Endothelial cell of umbilical vein (primary cell): ENCODE measurements around the gene JCAD. TPM values are rescaled to one million over a fixed set of nuclear protein-coding genes. Genes with fewer than 3 reads are reported as not detected.

Experiments
- BruUV-seq: library from RNA; stranded (reverse); fragments of 400-500 nt; replicated peaks from 2 replicates; lab custom pipeline; 2021; lab: Mats Ljungman, UMichigan
- CTCF ChIA-PET: fragments of 300-600, 350-600 bp; sonication (Branson Sonifier 250); formaldehyde crosslinking; loops from one replicate; lab custom pipeline; 2021; ENCODE audit warnings: antibody characterized with exemption, inconsistent platforms; lab: Charles Lee
- POLR2A ChIA-PET: fragments of 300-600, 350-600 bp; sonication (Branson Sonifier 250); formaldehyde crosslinking; loops from one replicate; lab custom pipeline; 2021; ENCODE audit warnings: antibody characterized with exemption, inconsistent platforms; lab: Charles Lee
- DNase-seq: peaks from one replicate; pipeline ENCODE4 v3.0.0-alpha.2; 2011; ENCODE audit warnings: low read depth, low spot score
- FAIRE-seq: peaks from 2 replicates; lab custom pipeline; 2011; peaks lifted over from hg19 to GRCh38; lab: Jason Lieb, UNC
- H2AFZ ChIP-seq: 2 replicates; pipeline ENCODE4 v1.6.0; 2012; ENCODE audit warnings: low read depth, low read length, control low read depth, inconsistent platforms
- H3K27ac ChIP-seq: 2 replicates; pipeline ENCODE4 v1.5.1; 2011; ENCODE audit warnings: low read depth, mild to moderate bottlenecking, control low read depth, low read length, moderate library complexity; ENCODE audit not compliant: insufficient read depth
- H3K27me3 ChIP-seq, 2 experiments: 2 replicates each; pipeline versions ENCODE4 v1.6.0 to v1.6.1; 2011; ENCODE audit warnings: low read length in 2 of 2, mixed read lengths in 1 of 2; ENCODE audit not compliant: control insufficient read depth in 2 of 2, insufficient read depth in 2 of 2
- H3K36me3 ChIP-seq, 2 experiments: 2 replicates in 1 of 2; 3 replicates in 1 of 2; pipeline ENCODE4 v1.5.1; 2011; ENCODE audit warnings: low read length in 2 of 2, mild to moderate bottlenecking in 1 of 2, moderate library complexity in 1 of 2; ENCODE audit not compliant: control insufficient read depth in 2 of 2, insufficient read depth in 2 of 2; ENCODE audit errors: extremely low read depth in 1 of 2
- H3K4me1 ChIP-seq: 3 replicates; pipeline ENCODE4 v1.5.1; 2011; ENCODE audit warnings: mild to moderate bottlenecking, low read length; ENCODE audit not compliant: control insufficient read depth, insufficient read depth; ENCODE audit errors: extremely low read depth
- H3K4me2 ChIP-seq: 2 replicates; pipeline ENCODE4 v1.6.1; 2011; ENCODE audit warnings: low read length, control low read depth, mixed read lengths; ENCODE audit not compliant: insufficient read depth
- H3K4me3 ChIP-seq, 3 experiments: fragments of 200-600 bp in 1 of 3; sonication (generic), shearing (Covaris generic) in 1 of 3; replicated peaks in 1 of 3; 2 replicates each; pipeline ENCODE4 v1.5.1; 2011 to 2016; ENCODE audit warnings: control low read depth in 3 of 3, low read length in 3 of 3, mild to moderate bottlenecking in 2 of 3, inconsistent platforms in 1 of 3, low read depth in 1 of 3, moderate library complexity in 1 of 3; ENCODE audit not compliant: insufficient read depth in 1 of 3
- H3K79me2 ChIP-seq: 2 replicates; pipeline ENCODE4 v1.6.0; 2012; ENCODE audit warnings: low read length, inconsistent platforms; ENCODE audit not compliant: control insufficient read depth, insufficient read depth
- H3K9ac ChIP-seq: replicated peaks from 2 replicates; pipeline ENCODE3; 2011; ENCODE audit warnings: low read length, control low read depth; ENCODE audit not compliant: insufficient read depth; ENCODE audit errors: extremely low read depth
- H3K9me1 ChIP-seq: replicated peaks from 3 replicates; pipeline ENCODE4 v1.6.0; 2011; ENCODE audit warnings: mild to moderate bottlenecking, low read length; ENCODE audit not compliant: control insufficient read depth, insufficient read depth; ENCODE audit errors: extremely low read depth
- H3K9me3 ChIP-seq: replicated peaks from 2 replicates; pipeline ENCODE4 v1.5.1; 2012; ENCODE audit warnings: low read length, inconsistent platforms; ENCODE audit not compliant: control insufficient read depth, insufficient read depth
- H4K20me1 ChIP-seq: replicated peaks from 2 replicates; pipeline ENCODE3; 2011; ENCODE audit warnings: mild to moderate bottlenecking, low read length; ENCODE audit not compliant: control insufficient read depth, insufficient read depth; ENCODE audit errors: extremely low read depth
- CTCF ChIP-seq, 2 donors: IDR thresholded peaks; 1 replicate in 1 of 2; 2 replicates in 1 of 2; pipeline ENCODE4 v1.5.1; 2011; ENCODE audit warnings: low read length in 2 of 2, mild to moderate bottlenecking in 2 of 2, moderate library complexity in 2 of 2, control low read depth in 1 of 2, inconsistent platforms in 1 of 2, low read depth in 1 of 2; ENCODE audit not compliant: insufficient read depth in 1 of 2; ENCODE audit errors: extremely low read depth in 1 of 2
- EZH2 ChIP-seq: IDR thresholded peaks from 2 replicates; pipeline ENCODE4 v1.6.1; 2012; ENCODE audit warnings: borderline replicate concordance, low read depth, mild to moderate bottlenecking, moderate library complexity, low read length, inconsistent platforms; ENCODE audit not compliant: severe bottlenecking
- FOS ChIP-seq: IDR thresholded peaks from 2 replicates; pipeline ENCODE4 v1.6.1; 2011; ENCODE audit warnings: mild to moderate bottlenecking, low read length, moderate library complexity, borderline replicate concordance; ENCODE audit not compliant: insufficient read depth
- GATA2 ChIP-seq: IDR thresholded peaks from 2 replicates; pipeline ENCODE4 v1.7.0; 2011; ENCODE audit warnings: low read depth, mild to moderate bottlenecking, moderate library complexity, mixed read lengths, low read length; ENCODE audit not compliant: insufficient read length, insufficient read depth
- JUN ChIP-seq: IDR thresholded peaks from 2 replicates; pipeline ENCODE4 v1.6.1; 2011; ENCODE audit warnings: borderline replicate concordance, low read depth; ENCODE audit not compliant: insufficient read length, insufficient read depth
- MYC ChIP-seq: IDR thresholded peaks from one replicate; pipeline ENCODE4 v1.6.1; 2011; ENCODE audit warnings: mild to moderate bottlenecking, low read depth, low read length
- POLR2A ChIP-seq: IDR thresholded peaks from 2 replicates; pipeline ENCODE4 v1.6.1; 2012; ENCODE audit warnings: low read depth, mild to moderate bottlenecking, control low read depth, low read length
- POLR2AphosphoS5 ChIP-seq: IDR thresholded peaks from 2 replicates; pipeline ENCODE4 v1.6.1; 2012; ENCODE audit warnings: low read depth, mild to moderate bottlenecking, control low read depth, low read length, moderate library complexity; ENCODE audit not compliant: insufficient read depth
- dilution Hi-C: fragments of 300-500 bp; cut with MboI; formaldehyde crosslinking; loops from one replicate; pipeline ENCODE4 v1.15.0; 2019; ENCODE audit warnings: low sequenced_read_pairs; ENCODE audit not compliant: extremely low pct_ligation_motif_present
- intact Hi-C: fragments of 100-400 bp; cut with micrococcal nuclease; formaldehyde crosslinking; loops from one replicate; pipeline ENCODE4 v1.10.0; 2022
- polyA plus RNA-seq, 4 experiments: library from polyadenylated mRNA; depleted of rRNA in 3 of 4; stranded (reverse) in 3 of 4; unstranded in 1 of 4; fragments of >200 nt; gene quantifications; 2 replicates each; pipeline versions ENCODE4 v1.2.1 to v1.2.3, GENCODE V29; 2011 to 2012; ENCODE audit warnings: missing spikeins in 1 of 4
- total RNA-seq: library from RNA; stranded (reverse); gene quantifications from 2 replicates; pipeline ENCODE4 v1.2.3, GENCODE V29; 2021
- TF ChIP-seq, protein P1 (sequence below): IDR thresholded peaks from 2 replicates; pipeline ENCODE4 v1.6.1; 2011; ENCODE audit not compliant: insufficient read depth, insufficient read length

The JCAD gene
- total and polyA plus RNA-seq, 2 donors (not counting 3 experiments of a cell fraction or from before 2014, with no cell fraction given), result 17.5 to 76.3 TPM

DNA sequence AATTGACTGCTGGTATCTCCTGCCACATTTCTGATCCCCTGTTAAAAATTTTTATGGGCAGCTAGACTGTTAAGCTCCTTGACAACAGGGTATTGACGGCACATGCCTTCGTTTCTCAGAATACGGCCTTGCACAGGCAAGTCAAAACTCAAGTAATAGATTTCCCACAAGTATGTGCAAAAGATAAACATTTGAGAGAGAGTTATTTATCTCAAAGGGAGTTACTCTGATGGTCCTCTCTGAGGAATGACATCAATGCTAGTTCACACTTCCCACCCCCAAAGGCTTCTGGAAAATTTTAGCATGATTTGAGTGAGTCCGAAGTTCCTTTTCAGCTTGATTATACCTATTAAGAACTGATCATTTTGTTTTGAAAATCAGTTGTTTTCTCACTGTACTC lies 71.9 kb downstream of the JCAD start:
- intact Hi-C loops, result no loop called here
- Histone ChIP-seq H3K27me3 (peaks cover 0 to 14% of the 10 kb centered on the region in 2 experiments), H3K4me3 (no peak overlapping the region), H4K20me1 (no peaks in the 10 kb centered on the region), H3K4me1 (no peaks in the 10 kb centered on the region), H3K36me3 (no peaks in the 10 kb centered on the region), H3K9ac (no peak overlapping the region), H3K79me2 (no peaks in the 10 kb centered on the region), H2AFZ (no peak overlapping the region), H3K27ac (no peak overlapping the region), H3K9me1 (no peaks in the 10 kb centered on the region), H3K9me3 (peaks cover 4% of the 10 kb centered on the region), H3K4me2 (no peak overlapping the region)
- FAIRE-seq, result no peak
- TF ChIP-seq, protein P1, sequence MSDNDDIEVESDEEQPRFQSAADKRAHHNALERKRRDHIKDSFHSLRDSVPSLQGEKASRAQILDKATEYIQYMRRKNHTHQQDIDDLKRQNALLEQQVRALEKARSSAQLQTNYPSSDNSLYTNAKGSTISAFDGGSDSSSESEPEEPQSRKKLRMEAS, result no peak
- TF ChIP-seq EZH2 (no peak), JUN (no peak), POLR2A (no peak), FOS (no peak), CTCF (IDR thresholded peaks at IDR 0.05; ENCODE audit: extremely low read depth in 1 of 2, insufficient read depth in 1 of 2, low read depth in 1 of 2, low read length in 2 of 2) (no peak), MYC (no peak), POLR2AphosphoS5 (no peak), GATA2 (no peak)
- dilution Hi-C loops, result no loop called here
- no TSS peak for BruUV-seq
- POLR2A ChIA-PET, result no interaction called here
- DNase-seq, result no peak
- CTCF ChIA-PET, result no interaction called here
